OCI-LY3 (cell line): ENCODE data around the gene NUDT19.
"Not testable (repeated sequence)": the region's sequence is repeated elsewhere in the genome, so short reads cannot be mapped to it uniquely, and the experiment has no call there.

Experiments
- CTCF ChIP-seq: fragments of 200-600, 300-600 bp; sonication (generic); IDR thresholded peaks from 2 replicates; pipeline ENCODE4 v1.5.1; 2014; ENCODE audit warnings: antibody characterized with exemption, low read length, low read depth
- EZH2phosphoT487 ChIP-seq: fragments of 200-600 bp; shearing (Covaris generic); IDR thresholded peaks from 2 replicates; pipeline ENCODE4 v1.6.1; 2018; ENCODE audit warnings: antibody characterized with exemption, mixed run types, low read depth

- TF ChIP-seq CTCF, EZH2phosphoT487: not testable (repeated sequence)
Measured at GRCh38 chr19:32704006-32704405, 12.4 kb downstream of the NUDT19 start.
